HG02571 (cell line): ENCODE measurements around the gene EVPLL.
"Not testable (repeated sequence)": the region's sequence is repeated elsewhere in the genome, so short reads cannot be mapped to it uniquely, and the experiment has no call there.

Experiments used
- ATAC-seq: cut with Tn5 transposase; IDR thresholded peaks from one replicate; pipeline ENCODE4 v1.9.1; 2021; ENCODE audit warnings: mild to moderate bottlenecking, moderate library complexity; ENCODE audit not compliant: unreplicated experiment

Gene EVPLL

GRCh38 chr17:18422464-18422863, 44.9 kb downstream of the EVPLL start:
- ATAC-seq: not testable (repeated sequence)

- not testable (repeated sequence) for ATAC-seq
Observed at GRCh38 chr17:18423015-18423414, 45.4 kb downstream of the EVPLL start.

GRCh38 chr17:18425593-18425992, 48.0 kb downstream of the EVPLL start:
- ATAC-seq: not testable (repeated sequence)

GRCh38 chr17:18426639-18427038, 49.1 kb downstream of the EVPLL start:
- not testable (repeated sequence) for ATAC-seq

GRCh38 chr17:18432206-18432605, 54.6 kb downstream of the EVPLL start:
- ATAC-seq: not testable (repeated sequence)
